Coronary artery (tissue), 2 donors: ENCODE measurements around the gene GSTO1.

Experiments used
- DNase-seq: peaks from one replicate; pipeline ENCODE4 v3.0.0-alpha.2; 2017; ENCODE audit warnings: low spot score
- H3K27ac ChIP-seq, 2 donors: fragments of 200-600 bp; sonication (generic); one replicate each; pipeline ENCODE4 v1.5.1; 2016 to 2019
- H3K4me3 ChIP-seq: fragments of 200-600 bp; sonication (generic); 2 replicates; pipeline ENCODE4 v1.5.1; 2016; ENCODE audit warnings: mild to moderate bottlenecking, moderate library complexity
- CTCF ChIP-seq: fragments of 200-600 bp; sonication (generic); IDR thresholded peaks from one replicate; pipeline ENCODE4 v1.5.1; 2019; ENCODE audit warnings: antibody characterized with exemption

Gene GSTO1

GRCh38 chr10:104230490-104230889, 24.2 kb upstream of the GSTO1 start:
- no peak for TF ChIP-seq CTCF
- Histone ChIP-seq H3K27ac (no peak overlapping the region), H3K4me3 (no peak overlapping the region)
- no peak for DNase-seq

GRCh38 chr10:104231784-104232612, 22.7 kb upstream of the GSTO1 start, which contains the start of gene CFAP43:
Gene CFAP43, minus strand, starts transcription at chr10:104232364. Its CDS starts 118 bp downstream, at chr10:104232246.
- TF ChIP-seq CTCF, result no peak
- peak within 1 kb of the TSS; percentile 94 for H3K4me3 ChIP-seq
- peak; percentile 97 for DNase-seq
- no peak within 1 kb of the TSS for H3K27ac ChIP-seq

- peak overlapping the region; percentile 94 for H3K4me3 ChIP-seq
- H3K27ac ChIP-seq, result no peak overlapping the region
- TF ChIP-seq CTCF, result no peak
- DNase-seq, result no peak
These were observed 22.0 kb upstream of the GSTO1 start for GRCh38 chr10:104232613-104233102.

- TF ChIP-seq CTCF, result no peak
- no peak for DNase-seq
- H3K4me3 ChIP-seq, result no peak overlapping the region
- H3K27ac ChIP-seq, result no peak overlapping the region
These were observed 20.9 kb upstream of the GSTO1 start for GRCh38 chr10:104233817-104234216.

GRCh38 chr10:104234934-104235333, 19.8 kb upstream of the GSTO1 start:
- H3K27ac ChIP-seq, result no peak overlapping the region
- DNase-seq, result no peak
- TF ChIP-seq CTCF, result no peak

GRCh38 chr10:104235801-104236200, 18.9 kb upstream of the GSTO1 start:
- no peak overlapping the region for H3K4me3 ChIP-seq
- no peak overlapping the region for H3K27ac ChIP-seq
- TF ChIP-seq CTCF, result no peak
- DNase-seq, result no peak

More at GRCh38 chr10:104234934-104235333, 19.8 kb upstream of the GSTO1 start:
- no peak overlapping the region for H3K4me3 ChIP-seq

- Histone ChIP-seq H3K4me3 (no peak overlapping the region), H3K27ac (no peak overlapping the region)
- no peak for DNase-seq
- TF ChIP-seq CTCF, result no peak
These were observed 14.6 kb upstream of the GSTO1 start for GRCh38 chr10:104240078-104240477.
